Spleen (tissue), 7 donors: ENCODE data around the gene SYNC.

Source experiments
- CTCF ChIP-seq, 11 experiments: fragments of 200-600 bp in 7 of 11; fragments of 450-650 bp in 4 of 11; sonication (generic) in 4 of 11; IDR thresholded peaks in 8 of 11; conservative IDR thresholded peaks in 3 of 11; 1 replicate in 7 of 11; 2 replicates in 4 of 11; pipeline versions ENCODE4 v1.4.0 to v1.8.0; 2016 to 2021; ENCODE audit warnings: antibody characterized with exemption in 11 of 11, inconsistent platforms in 4 of 11, mild to moderate bottlenecking in 1 of 11
- POLR2A ChIP-seq, 3 donors: fragments of 450-650 bp; IDR thresholded peaks; one replicate each; pipeline ENCODE4 v1.5.1; 2017; ENCODE audit warnings: antibody characterized with exemption in 3 of 3, mild to moderate bottlenecking in 1 of 3
- POLR2AphosphoS5 ChIP-seq, 3 donors: sonication (generic); formaldehyde crosslinking; IDR thresholded peaks; one replicate each; pipeline ENCODE4 v1.5.1; 2017; ENCODE audit warnings: antibody characterized with exemption in 3 of 3
- donor health status: DM: no; HTN: no; CAD: no; lungs with moderate emphysema.
- donor health status: DM: no; HTN: no; CAD: no.
- donor health status: DM: no; HTN: no; CAD: no.

GRCh38 chr1:32635508-32636277 is 66.9 kb downstream of the SYNC start:
- TF ChIP-seq CTCF (IDR thresholded peaks at IDR 0.05 in 8 of 11, conservative IDR thresholded peaks at IDR 0.05 in 3 of 11) = no peak
- TF ChIP-seq POLR2AphosphoS5 (IDR thresholded peaks at IDR 0.05) = no peak
- TF ChIP-seq POLR2A (IDR thresholded peaks at IDR 0.05) = no peak
